ENCODE results near the gene GALNT13. TPM values are rescaled to one million over a fixed set of nuclear protein-coding genes. Genes with fewer than 3 reads are reported as not detected.

The GALNT13 gene
- total and polyA plus RNA-seq, 4 donors: not detected

DNA sequence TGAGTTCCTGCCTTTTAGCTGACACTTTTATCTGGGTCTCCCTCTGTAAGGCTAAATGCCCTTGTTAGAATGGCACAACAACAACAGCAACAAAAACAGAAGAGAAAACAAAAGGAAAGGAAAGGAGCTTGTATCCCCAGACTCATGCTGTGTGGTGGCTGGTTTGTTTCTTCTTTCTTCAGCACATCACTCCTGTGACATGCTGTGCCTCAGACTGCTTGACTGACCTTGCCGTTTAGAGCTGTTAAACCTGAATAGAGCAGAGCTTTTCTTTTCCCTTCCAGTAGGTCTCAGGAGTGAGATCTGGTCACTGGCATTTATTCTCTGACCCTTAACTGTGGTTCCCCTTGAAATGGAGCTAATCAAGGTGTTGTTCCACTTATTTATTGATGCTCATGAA lies 18.9 kb downstream of the GALNT13 start:
- Histone ChIP-seq H3K27ac (ENCODE audit: low read depth in 1 of 2, low read length in 2 of 2) (no peak overlapping the region), H3K27me3 (ENCODE audit: control insufficient read depth in 4 of 4, insufficient read depth in 4 of 4, low read length in 3 of 4) (peaks cover 0 to 2% (median 0%) of the 10 kb centered on the region in 4 donors), H3K9me3 (ENCODE audit: control insufficient read depth in 4 of 4, low read length in 3 of 4) (no peaks in the 10 kb centered on the region), H3K9ac (ENCODE audit: low read depth in 1 of 2, low read length in 2 of 2) (no peak overlapping the region), H3K36me3 (ENCODE audit: control insufficient read depth in 4 of 4, insufficient read depth in 3 of 4, low read depth in 1 of 4, low read length in 3 of 4) (no peaks in the 10 kb centered on the region), H3K4me3 (ENCODE audit: low read depth in 1 of 3, low read length in 3 of 3) (no peak overlapping the region), H3K4me1 (ENCODE audit: control insufficient read depth in 4 of 4, insufficient read depth in 4 of 4, low read length in 3 of 4) (no peaks in the 10 kb centered on the region)
- DNase-seq (ENCODE audit: low spot score): no peak
- no peak for TF ChIP-seq EGR1 (IDR thresholded peaks at IDR 0.05; ENCODE audit: low read depth in 2 of 2)
- no peak for TF ChIP-seq FOXA1 (IDR thresholded peaks at IDR 0.05)
- no peak for TF ChIP-seq FOXA2 (IDR thresholded peaks at IDR 0.05)
- no peak for TF ChIP-seq TAF1 (conservative IDR thresholded peaks at IDR 0.05)
- TF ChIP-seq, protein P1, sequence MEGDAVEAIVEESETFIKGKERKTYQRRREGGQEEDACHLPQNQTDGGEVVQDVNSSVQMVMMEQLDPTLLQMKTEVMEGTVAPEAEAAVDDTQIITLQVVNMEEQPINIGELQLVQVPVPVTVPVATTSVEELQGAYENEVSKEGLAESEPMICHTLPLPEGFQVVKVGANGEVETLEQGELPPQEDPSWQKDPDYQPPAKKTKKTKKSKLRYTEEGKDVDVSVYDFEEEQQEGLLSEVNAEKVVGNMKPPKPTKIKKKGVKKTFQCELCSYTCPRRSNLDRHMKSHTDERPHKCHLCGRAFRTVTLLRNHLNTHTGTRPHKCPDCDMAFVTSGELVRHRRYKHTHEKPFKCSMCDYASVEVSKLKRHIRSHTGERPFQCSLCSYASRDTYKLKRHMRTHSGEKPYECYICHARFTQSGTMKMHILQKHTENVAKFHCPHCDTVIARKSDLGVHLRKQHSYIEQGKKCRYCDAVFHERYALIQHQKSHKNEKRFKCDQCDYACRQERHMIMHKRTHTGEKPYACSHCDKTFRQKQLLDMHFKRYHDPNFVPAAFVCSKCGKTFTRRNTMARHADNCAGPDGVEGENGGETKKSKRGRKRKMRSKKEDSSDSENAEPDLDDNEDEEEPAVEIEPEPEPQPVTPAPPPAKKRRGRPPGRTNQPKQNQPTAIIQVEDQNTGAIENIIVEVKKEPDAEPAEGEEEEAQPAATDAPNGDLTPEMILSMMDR (IDR thresholded peaks at IDR 0.05; ENCODE audit: low read depth, low read length, missing input control): no peak
- TF ChIP-seq YY1 (IDR thresholded peaks at IDR 0.05): no peak
- TF ChIP-seq RXRA (IDR thresholded peaks at IDR 0.05): no peak
- TF ChIP-seq HNF4G (IDR thresholded peaks at IDR 0.05): no peak
- no peak for TF ChIP-seq GABPA (IDR thresholded peaks at IDR 0.05 in 1 of 2, conservative IDR thresholded peaks at IDR 0.05 in 1 of 2)
- 17% methylated on average over 1 of the region's 1 CpG for WGBS

DNA sequence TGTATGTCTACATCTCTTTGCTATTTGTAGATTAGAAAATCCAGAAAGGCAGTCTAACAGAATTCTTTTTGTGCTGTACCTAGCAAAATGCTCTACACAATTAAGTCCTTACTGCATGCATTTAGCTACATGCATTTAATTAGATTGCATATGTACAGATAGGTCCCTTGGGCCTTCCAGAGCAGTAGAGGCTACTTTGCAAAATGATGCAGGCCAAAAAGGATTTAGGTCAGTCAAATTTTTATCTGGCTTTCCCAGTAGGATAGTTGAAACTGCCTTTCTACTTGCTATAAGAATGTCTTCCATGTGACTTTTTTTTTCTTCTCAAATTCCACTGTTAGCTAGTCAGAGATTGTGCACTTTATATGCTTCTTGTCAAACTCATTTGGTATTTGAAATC lies 19.3 kb downstream of the GALNT13 start:
- H3K9me3 ChIP-seq (ENCODE audit: control insufficient read depth in 4 of 4, low read length in 3 of 4): no peaks in the 10 kb centered on the region
- H3K27ac ChIP-seq (ENCODE audit: low read depth in 1 of 2, low read length in 2 of 2): no peak overlapping the region
- peaks cover 0 to 2% (median 0%) of the 10 kb centered on the region in 4 donors for H3K27me3 ChIP-seq (ENCODE audit: control insufficient read depth in 4 of 4, insufficient read depth in 4 of 4, low read length in 3 of 4)
- TF ChIP-seq RXRA (IDR thresholded peaks at IDR 0.05) (no peak), RAD21 (IDR thresholded peaks at IDR 0.05) (no peak), HNF4A (conservative IDR thresholded peaks at IDR 0.05) (no peak)
- no peak for DNase-seq (ENCODE audit: low spot score)
- H3K36me3 ChIP-seq (ENCODE audit: control insufficient read depth in 4 of 4, insufficient read depth in 3 of 4, low read depth in 1 of 4, low read length in 3 of 4): no peaks in the 10 kb centered on the region
- no peak overlapping the region for H3K9ac ChIP-seq (ENCODE audit: low read depth in 1 of 2, low read length in 2 of 2)
- no peaks in the 10 kb centered on the region for H3K4me1 ChIP-seq (ENCODE audit: control insufficient read depth in 4 of 4, insufficient read depth in 4 of 4, low read length in 3 of 4)
- no peak overlapping the region for H3K4me3 ChIP-seq (ENCODE audit: low read depth in 1 of 3, low read length in 3 of 3)

DNA sequence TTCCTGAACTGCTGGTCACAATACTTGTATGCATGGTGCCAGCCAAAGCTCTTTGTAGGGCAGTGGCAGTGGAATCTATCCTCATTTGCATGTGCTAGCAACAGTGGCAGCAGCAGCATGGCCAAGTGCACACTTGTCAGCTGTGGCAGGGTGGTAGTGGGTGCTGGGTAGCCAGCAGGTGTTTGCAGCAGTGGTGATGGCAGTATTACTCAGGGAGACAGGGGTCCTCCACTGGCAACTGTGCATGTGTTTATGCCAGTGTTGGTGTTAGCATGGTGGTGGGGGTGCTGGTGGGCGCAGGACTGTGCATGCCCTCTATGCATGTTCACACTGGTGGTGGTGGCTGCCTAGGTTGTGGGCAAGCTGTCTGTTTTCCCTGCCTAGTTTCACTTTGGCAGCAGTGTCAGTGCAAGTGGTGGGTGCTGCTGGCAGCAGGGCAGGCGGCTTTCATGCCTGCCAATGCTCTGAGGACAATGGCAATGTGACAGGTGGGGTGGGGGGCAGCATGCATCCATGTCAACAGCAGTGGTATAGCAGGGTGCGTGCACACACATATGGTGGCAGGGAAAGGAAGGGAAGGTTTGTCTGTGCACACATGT lies 41.2 kb downstream of the GALNT13 start:
- DNase-seq (ENCODE audit: low spot score): no peak
- Histone ChIP-seq H3K4me1 (ENCODE audit: control insufficient read depth in 4 of 4, insufficient read depth in 4 of 4, low read length in 3 of 4) (no peaks in the 10 kb centered on the region), H3K27ac (ENCODE audit: low read depth in 1 of 2, low read length in 2 of 2) (no peak overlapping the region), H3K9ac (ENCODE audit: low read depth in 1 of 2, low read length in 2 of 2) (no peak overlapping the region), H3K27me3 (ENCODE audit: control insufficient read depth in 4 of 4, insufficient read depth in 4 of 4, low read length in 3 of 4) (no peaks in the 10 kb centered on the region), H3K4me3 (ENCODE audit: low read depth in 1 of 3, low read length in 3 of 3) (no peak overlapping the region), H3K9me3 (ENCODE audit: control insufficient read depth in 4 of 4, low read length in 3 of 4) (peaks cover 0 to 5% (median 2%) of the 10 kb centered on the region in 4 donors), H3K36me3 (ENCODE audit: control insufficient read depth in 4 of 4, insufficient read depth in 3 of 4, low read depth in 1 of 4, low read length in 3 of 4) (no peaks in the 10 kb centered on the region)
- 75% methylated on average over 3 of the region's 3 CpGs for WGBS
- TF ChIP-seq, protein P2, sequence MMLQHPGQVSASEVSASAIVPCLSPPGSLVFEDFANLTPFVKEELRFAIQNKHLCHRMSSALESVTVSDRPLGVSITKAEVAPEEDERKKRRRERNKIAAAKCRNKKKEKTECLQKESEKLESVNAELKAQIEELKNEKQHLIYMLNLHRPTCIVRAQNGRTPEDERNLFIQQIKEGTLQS (IDR thresholded peaks at IDR 0.05): no peak
- TF ChIP-seq SP1 (IDR thresholded peaks at IDR 0.05) (no peak), TAF1 (conservative IDR thresholded peaks at IDR 0.05) (no peak), RXRA (IDR thresholded peaks at IDR 0.05) (no peak), HNF4A (conservative IDR thresholded peaks at IDR 0.05) (no peak), YY1 (IDR thresholded peaks at IDR 0.05) (no peak), FOXA1 (IDR thresholded peaks at IDR 0.05) (no peak), RAD21 (IDR thresholded peaks at IDR 0.05) (no peak)
- TF ChIP-seq, protein P3, sequence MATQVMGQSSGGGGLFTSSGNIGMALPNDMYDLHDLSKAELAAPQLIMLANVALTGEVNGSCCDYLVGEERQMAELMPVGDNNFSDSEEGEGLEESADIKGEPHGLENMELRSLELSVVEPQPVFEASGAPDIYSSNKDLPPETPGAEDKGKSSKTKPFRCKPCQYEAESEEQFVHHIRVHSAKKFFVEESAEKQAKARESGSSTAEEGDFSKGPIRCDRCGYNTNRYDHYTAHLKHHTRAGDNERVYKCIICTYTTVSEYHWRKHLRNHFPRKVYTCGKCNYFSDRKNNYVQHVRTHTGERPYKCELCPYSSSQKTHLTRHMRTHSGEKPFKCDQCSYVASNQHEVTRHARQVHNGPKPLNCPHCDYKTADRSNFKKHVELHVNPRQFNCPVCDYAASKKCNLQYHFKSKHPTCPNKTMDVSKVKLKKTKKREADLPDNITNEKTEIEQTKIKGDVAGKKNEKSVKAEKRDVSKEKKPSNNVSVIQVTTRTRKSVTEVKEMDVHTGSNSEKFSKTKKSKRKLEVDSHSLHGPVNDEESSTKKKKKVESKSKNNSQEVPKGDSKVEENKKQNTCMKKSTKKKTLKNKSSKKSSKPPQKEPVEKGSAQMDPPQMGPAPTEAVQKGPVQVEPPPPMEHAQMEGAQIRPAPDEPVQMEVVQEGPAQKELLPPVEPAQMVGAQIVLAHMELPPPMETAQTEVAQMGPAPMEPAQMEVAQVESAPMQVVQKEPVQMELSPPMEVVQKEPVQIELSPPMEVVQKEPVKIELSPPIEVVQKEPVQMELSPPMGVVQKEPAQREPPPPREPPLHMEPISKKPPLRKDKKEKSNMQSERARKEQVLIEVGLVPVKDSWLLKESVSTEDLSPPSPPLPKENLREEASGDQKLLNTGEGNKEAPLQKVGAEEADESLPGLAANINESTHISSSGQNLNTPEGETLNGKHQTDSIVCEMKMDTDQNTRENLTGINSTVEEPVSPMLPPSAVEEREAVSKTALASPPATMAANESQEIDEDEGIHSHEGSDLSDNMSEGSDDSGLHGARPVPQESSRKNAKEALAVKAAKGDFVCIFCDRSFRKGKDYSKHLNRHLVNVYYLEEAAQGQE (IDR thresholded peaks at IDR 0.05): no peak
- TF ChIP-seq, protein P1 (IDR thresholded peaks at IDR 0.05; ENCODE audit: low read depth, low read length, missing input control): no peak
- TF ChIP-seq, protein P4, sequence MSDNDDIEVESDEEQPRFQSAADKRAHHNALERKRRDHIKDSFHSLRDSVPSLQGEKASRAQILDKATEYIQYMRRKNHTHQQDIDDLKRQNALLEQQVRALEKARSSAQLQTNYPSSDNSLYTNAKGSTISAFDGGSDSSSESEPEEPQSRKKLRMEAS (IDR thresholded peaks at IDR 0.05): no peak

Measured in liver (tissue), 9 donors.